HG02759 (cell line): ENCODE measurements around the gene UNC5C.

ENCODE experiments used
- ATAC-seq: cut with Tn5 transposase; IDR thresholded peaks from one replicate; pipeline ENCODE4 v1.9.1; 2021; ENCODE audit warnings: mild to moderate bottlenecking, moderate library complexity; ENCODE audit not compliant: unreplicated experiment

The UNC5C gene

GRCh38 chr4:95238554-95238953, 310.2 kb downstream of the UNC5C start:
- ATAC-seq = no peak

GRCh38 chr4:95232358-95233156, 316.2 kb downstream of the UNC5C start:
- no peak for ATAC-seq

- no peak for ATAC-seq
Observed at GRCh38 chr4:95231681-95232080, 317.1 kb downstream of the UNC5C start.

GRCh38 chr4:95225849-95226248, 322.9 kb downstream of the UNC5C start:
- no peak for ATAC-seq

GRCh38 chr4:95224402-95224801, 324.4 kb downstream of the UNC5C start:
- no peak for ATAC-seq

GRCh38 chr4:95220205-95221175, 328.3 kb downstream of the UNC5C start:
- ATAC-seq = no peak

- ATAC-seq = no peak
Observed at GRCh38 chr4:95219109-95219508, 329.7 kb downstream of the UNC5C start.

GRCh38 chr4:95217197-95217596, 331.6 kb downstream of the UNC5C start:
- no peak for ATAC-seq

- ATAC-seq = no peak
Observed at GRCh38 chr4:95216636-95217035, 332.1 kb downstream of the UNC5C start.

GRCh38 chr4:95215991-95216605, 332.7 kb downstream of the UNC5C start:
- ATAC-seq = no peak

GRCh38 chr4:95215043-95215442, 333.7 kb downstream of the UNC5C start:
- no peak for ATAC-seq

- ATAC-seq = no peak
Observed at GRCh38 chr4:95214408-95214807, 334.4 kb downstream of the UNC5C start.

GRCh38 chr4:95213366-95213765, 335.4 kb downstream of the UNC5C start:
- ATAC-seq = no peak

- no peak for ATAC-seq
Observed at GRCh38 chr4:95212692-95213091, 336.1 kb downstream of the UNC5C start.

GRCh38 chr4:95209927-95210326, 338.8 kb downstream of the UNC5C start:
- ATAC-seq = no peak

GRCh38 chr4:95204873-95205272, 343.9 kb downstream of the UNC5C start:
- no peak for ATAC-seq

- ATAC-seq = no peak
Observed at GRCh38 chr4:95204267-95204844, 344.4 kb downstream of the UNC5C start.

GRCh38 chr4:95198961-95199360, 349.8 kb downstream of the UNC5C start:
- ATAC-seq = no peak

- no peak for ATAC-seq
Observed at GRCh38 chr4:95197353-95197752, 351.4 kb downstream of the UNC5C start.

- no peak for ATAC-seq
Observed at GRCh38 chr4:95193391-95194224, 355.2 kb downstream of the UNC5C start.
